ENCODE results near the gene MATN3. TPM values are rescaled to one million over a fixed set of nuclear protein-coding genes. Genes with fewer than 3 reads are reported as not detected.
A peak's percentile ranks its signal among the peaks of the same experiment; 100 is the strongest.

MATN3 gene
- total RNA-seq, 1 donor from 2014 or later = 1.3 TPM

GRCh38 chr2:19988600-19988999 is 23.9 kb downstream of the MATN3 start:
- Mint-ChIP-seq H3K27ac (ENCODE audit: unreplicated experiment) (no peak overlapping the region), H3K36me3 (ENCODE audit: low read depth) (peaks cover 16% of the 10 kb centered on the region), H3K27me3 (ENCODE audit: low read depth) (peaks cover 12% of the 10 kb centered on the region), H3K4me1 (peaks cover 38% of the 10 kb centered on the region), H3K9me3 (no peaks in the 10 kb centered on the region), H3K4me3 (peak overlapping the region; percentile 93)
- no peak for DNase-seq (ENCODE audit: low read depth, low spot score)
- TF ChIP-seq, protein P1, sequence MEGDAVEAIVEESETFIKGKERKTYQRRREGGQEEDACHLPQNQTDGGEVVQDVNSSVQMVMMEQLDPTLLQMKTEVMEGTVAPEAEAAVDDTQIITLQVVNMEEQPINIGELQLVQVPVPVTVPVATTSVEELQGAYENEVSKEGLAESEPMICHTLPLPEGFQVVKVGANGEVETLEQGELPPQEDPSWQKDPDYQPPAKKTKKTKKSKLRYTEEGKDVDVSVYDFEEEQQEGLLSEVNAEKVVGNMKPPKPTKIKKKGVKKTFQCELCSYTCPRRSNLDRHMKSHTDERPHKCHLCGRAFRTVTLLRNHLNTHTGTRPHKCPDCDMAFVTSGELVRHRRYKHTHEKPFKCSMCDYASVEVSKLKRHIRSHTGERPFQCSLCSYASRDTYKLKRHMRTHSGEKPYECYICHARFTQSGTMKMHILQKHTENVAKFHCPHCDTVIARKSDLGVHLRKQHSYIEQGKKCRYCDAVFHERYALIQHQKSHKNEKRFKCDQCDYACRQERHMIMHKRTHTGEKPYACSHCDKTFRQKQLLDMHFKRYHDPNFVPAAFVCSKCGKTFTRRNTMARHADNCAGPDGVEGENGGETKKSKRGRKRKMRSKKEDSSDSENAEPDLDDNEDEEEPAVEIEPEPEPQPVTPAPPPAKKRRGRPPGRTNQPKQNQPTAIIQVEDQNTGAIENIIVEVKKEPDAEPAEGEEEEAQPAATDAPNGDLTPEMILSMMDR (conservative IDR thresholded peaks at IDR 0.05) = no peak

DNA sequence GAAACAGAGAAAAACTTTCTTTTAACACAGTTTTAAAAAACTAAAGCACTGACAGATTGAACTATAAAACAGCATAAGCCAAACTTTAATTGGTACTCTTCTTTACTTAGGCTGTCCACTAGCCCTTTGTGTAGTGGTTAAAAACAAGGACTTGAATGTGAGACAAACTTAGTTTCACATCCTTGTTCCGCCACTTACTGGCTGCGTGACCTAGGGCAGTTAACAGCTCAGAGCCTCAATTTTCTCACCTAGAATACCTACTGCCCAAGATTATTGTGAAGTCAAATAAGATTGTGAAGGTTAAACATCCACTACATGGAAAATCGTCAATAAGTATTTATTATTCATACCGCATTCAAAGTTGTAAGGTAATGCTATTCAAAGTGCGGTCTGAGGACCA is 24.5 kb downstream of the MATN3 start:
- TF ChIP-seq, protein P1 (conservative IDR thresholded peaks at IDR 0.05) = no peak
- H3K36me3 Mint-ChIP-seq (ENCODE audit: low read depth) = peaks cover 16% of the 10 kb centered on the region
- H3K27ac Mint-ChIP-seq (ENCODE audit: unreplicated experiment) = no peak overlapping the region
- no peaks in the 10 kb centered on the region for H3K9me3 Mint-ChIP-seq
- DNase-seq (ENCODE audit: low read depth, low spot score) = no peak
- H3K27me3 Mint-ChIP-seq (ENCODE audit: low read depth) = peaks cover 7% of the 10 kb centered on the region
- H3K4me3 Mint-ChIP-seq = peak overlapping the region; percentile 93
- peaks cover 38% of the 10 kb centered on the region for H3K4me1 Mint-ChIP-seq

GRCh38 chr2:19982268-19982667 is 30.2 kb downstream of the MATN3 start:
- H3K27ac Mint-ChIP-seq (ENCODE audit: unreplicated experiment) = no peak overlapping the region
- peaks cover 12% of the 10 kb centered on the region for H3K36me3 Mint-ChIP-seq (ENCODE audit: low read depth)

DNA sequence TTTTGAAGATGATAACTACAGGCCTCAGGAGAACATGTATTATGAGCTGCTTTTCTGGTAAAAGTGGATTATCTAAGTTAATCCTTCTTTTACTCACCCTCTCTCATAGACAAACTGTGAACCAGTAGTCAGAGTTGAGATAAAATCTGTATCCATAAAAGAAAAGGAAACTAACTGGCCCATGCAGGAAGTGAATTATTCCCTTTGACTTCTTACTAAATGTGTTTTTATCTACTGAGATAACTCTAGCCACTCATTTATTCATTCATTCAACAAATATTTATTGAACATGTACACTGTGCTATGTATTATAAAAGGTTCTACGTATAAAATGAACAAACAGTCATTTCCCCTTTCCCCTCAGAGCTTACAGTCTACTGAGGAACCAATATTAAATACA is 32.5 kb downstream of the MATN3 start:
- H3K4me1 Mint-ChIP-seq = no peaks in the 10 kb centered on the region
- no peak for DNase-seq (ENCODE audit: low read depth, low spot score)
- H3K9me3 Mint-ChIP-seq = no peaks in the 10 kb centered on the region
- TF ChIP-seq, protein P1 (conservative IDR thresholded peaks at IDR 0.05) = no peak
- no peaks in the 10 kb centered on the region for H3K27me3 Mint-ChIP-seq (ENCODE audit: low read depth)
- H3K27ac Mint-ChIP-seq (ENCODE audit: unreplicated experiment) = no peak overlapping the region
- H3K4me3 Mint-ChIP-seq = no peak overlapping the region
- H3K36me3 Mint-ChIP-seq (ENCODE audit: low read depth) = peaks cover 4% of the 10 kb centered on the region

More at GRCh38 chr2:19982268-19982667, 30.2 kb downstream of the MATN3 start:
- no peaks in the 10 kb centered on the region for H3K9me3 Mint-ChIP-seq
- H3K27me3 Mint-ChIP-seq (ENCODE audit: low read depth) = no peaks in the 10 kb centered on the region
- DNase-seq (ENCODE audit: low read depth, low spot score) = no peak
- H3K4me3 Mint-ChIP-seq = no peak overlapping the region
- TF ChIP-seq, protein P1 (conservative IDR thresholded peaks at IDR 0.05) = no peak
- peaks cover 8% of the 10 kb centered on the region for H3K4me1 Mint-ChIP-seq

- DNase-seq (ENCODE audit: low read depth, low spot score) = no peak
- TF ChIP-seq, protein P1 (conservative IDR thresholded peaks at IDR 0.05) = no peak
- Mint-ChIP-seq H3K4me1 (no peaks in the 10 kb centered on the region), H3K9me3 (no peaks in the 10 kb centered on the region), H3K27me3 (ENCODE audit: low read depth) (no peaks in the 10 kb centered on the region), H3K4me3 (no peak overlapping the region), H3K27ac (ENCODE audit: unreplicated experiment) (no peak overlapping the region), H3K36me3 (ENCODE audit: low read depth) (peaks cover 11% of the 10 kb centered on the region)
Observed at GRCh38 chr2:19973466-19973865, 39.0 kb downstream of the MATN3 start.

GRCh38 chr2:19971691-19972090 is 40.8 kb downstream of the MATN3 start:
- H3K4me3 Mint-ChIP-seq = no peak overlapping the region
- no peaks in the 10 kb centered on the region for H3K4me1 Mint-ChIP-seq
- H3K36me3 Mint-ChIP-seq (ENCODE audit: low read depth) = peaks cover 11% of the 10 kb centered on the region
- DNase-seq (ENCODE audit: low read depth, low spot score) = no peak
- no peaks in the 10 kb centered on the region for H3K27me3 Mint-ChIP-seq (ENCODE audit: low read depth)
- H3K27ac Mint-ChIP-seq (ENCODE audit: unreplicated experiment) = no peak overlapping the region
- H3K9me3 Mint-ChIP-seq = no peaks in the 10 kb centered on the region
- TF ChIP-seq, protein P1 (conservative IDR thresholded peaks at IDR 0.05) = no peak

All from neural crest cell (in vitro differentiated cells).